Central memory CD8-positive, alpha-beta T cell (primary cell): ENCODE data around the gene NSMCE4A.
"Not testable (repeated sequence)": the region's sequence is repeated elsewhere in the genome, so short reads cannot be mapped to it uniquely, and the experiment has no call there.

Experiments used
- ATAC-seq: fragments of 150-1000 bp; cut with Tn5 transposase; replicated peaks from 2 replicates; pipeline ENCODE4 v1.10.0; 2022; ENCODE audit warnings: mild to moderate bottlenecking, moderate FRiP score, moderate number of reproducible peaks; ENCODE audit not compliant: poor library complexity, severe bottlenecking; ENCODE audit errors: extremely low read depth
- DNase-seq, 2 donors: peaks; one replicate each; pipeline ENCODE4 v3.0.0; 2021; ENCODE audit warnings: low spot score in 2 of 2
- H3K27ac Mint-ChIP-seq: one replicate; pipeline ENCODE4 v1.8.0; 2022; ENCODE audit warnings: low read depth, mild to moderate bottlenecking, moderate library complexity, mixed read lengths
- H3K27me3 Mint-ChIP-seq: one replicate; pipeline ENCODE4 v1.8.0; 2022; ENCODE audit warnings: mixed read lengths
- H3K36me3 Mint-ChIP-seq: one replicate; pipeline ENCODE4 v1.8.0; 2022; ENCODE audit warnings: mild to moderate bottlenecking, moderate library complexity, mixed read lengths; ENCODE audit not compliant: insufficient read depth
- H3K4me1 Mint-ChIP-seq: one replicate; pipeline ENCODE4 v1.8.0; 2022; ENCODE audit warnings: mixed read lengths
- H3K4me3 Mint-ChIP-seq: one replicate; pipeline ENCODE4 v1.8.0; 2022; ENCODE audit warnings: mild to moderate bottlenecking, moderate library complexity, mixed read lengths
- H3K9me3 Mint-ChIP-seq: one replicate; pipeline ENCODE4 v1.8.0; 2022; ENCODE audit warnings: mixed read lengths

NSMCE4A gene

GRCh38 chr10:121974535-121975294 lies at the start of gene NSMCE4A:
TSS of gene NSMCE4A (minus strand) at chr10:121975217. CDS start at chr10:121975165, 52 bp downstream.
- H3K9me3 Mint-ChIP-seq, result no peaks in the 10 kb centered on the region
- DNase-seq, result peak; percentile 40 to 41
- peaks cover 20% of the 10 kb centered on the region for H3K36me3 Mint-ChIP-seq
- H3K4me1 Mint-ChIP-seq, result peaks cover 28% of the 10 kb centered on the region
- peak; percentile 83 for ATAC-seq
- no peaks in the 10 kb centered on the region for H3K27me3 Mint-ChIP-seq
- H3K27ac Mint-ChIP-seq, result no peak within 1 kb of the TSS
- H3K4me3 Mint-ChIP-seq, result peak within 1 kb of the TSS; percentile 75

GRCh38 chr10:122023257-122023656 lies 48.2 kb upstream of the NSMCE4A start:
- not testable (repeated sequence) for DNase-seq, H3K36me3 Mint-ChIP-seq, H3K27ac Mint-ChIP-seq, H3K4me1 Mint-ChIP-seq, ATAC-seq, H3K27me3 Mint-ChIP-seq, H3K4me3 Mint-ChIP-seq, H3K9me3 Mint-ChIP-seq

- Mint-ChIP-seq H3K27ac (no peak overlapping the region), H3K27me3 (no peaks in the 10 kb centered on the region), H3K9me3 (no peaks in the 10 kb centered on the region), H3K36me3 (no peaks in the 10 kb centered on the region), H3K4me3 (no peak overlapping the region), H3K4me1 (no peaks in the 10 kb centered on the region)
- ATAC-seq, result no peak
- DNase-seq, result no peak
These were observed 47.3 kb upstream of the NSMCE4A start for GRCh38 chr10:122022276-122022675.

- Mint-ChIP-seq H3K27ac (no peak overlapping the region), H3K4me3 (no peak overlapping the region), H3K9me3 (no peaks in the 10 kb centered on the region), H3K36me3 (no peaks in the 10 kb centered on the region), H3K27me3 (no peaks in the 10 kb centered on the region), H3K4me1 (no peaks in the 10 kb centered on the region)
- no peak for ATAC-seq
- DNase-seq, result no peak
These were observed 46.8 kb upstream of the NSMCE4A start for GRCh38 chr10:122021828-122022227.

GRCh38 chr10:122021379-122021778 lies 46.4 kb upstream of the NSMCE4A start:
- Mint-ChIP-seq H3K36me3 (no peaks in the 10 kb centered on the region), H3K27me3 (no peaks in the 10 kb centered on the region), H3K9me3 (no peaks in the 10 kb centered on the region), H3K4me1 (no peaks in the 10 kb centered on the region), H3K27ac (no peak overlapping the region), H3K4me3 (no peak overlapping the region)
- ATAC-seq, result no peak
- DNase-seq, result no peak

- DNase-seq, result no peak
- H3K36me3 Mint-ChIP-seq, result no peaks in the 10 kb centered on the region
- H3K9me3 Mint-ChIP-seq, result no peaks in the 10 kb centered on the region
- H3K27me3 Mint-ChIP-seq, result no peaks in the 10 kb centered on the region
- no peaks in the 10 kb centered on the region for H3K4me1 Mint-ChIP-seq
- no peak overlapping the region for H3K4me3 Mint-ChIP-seq
- no peak overlapping the region for H3K27ac Mint-ChIP-seq
- no peak for ATAC-seq
These were observed 45.2 kb upstream of the NSMCE4A start for GRCh38 chr10:122020226-122020625.

GRCh38 chr10:122019414-122019975 lies 44.5 kb upstream of the NSMCE4A start:
- Mint-ChIP-seq H3K27ac (no peak overlapping the region), H3K27me3 (peaks cover 5% of the 10 kb centered on the region), H3K36me3 (no peaks in the 10 kb centered on the region), H3K9me3 (no peaks in the 10 kb centered on the region), H3K4me3 (no peak overlapping the region), H3K4me1 (no peaks in the 10 kb centered on the region)
- DNase-seq (no peak), ATAC-seq (no peak)

- H3K27ac Mint-ChIP-seq, result no peak overlapping the region
- H3K36me3 Mint-ChIP-seq, result no peaks in the 10 kb centered on the region
- no peaks in the 10 kb centered on the region for H3K4me1 Mint-ChIP-seq
- H3K27me3 Mint-ChIP-seq, result peaks cover 9% of the 10 kb centered on the region
- ATAC-seq (no peak), DNase-seq (no peak)
- no peak overlapping the region for H3K4me3 Mint-ChIP-seq
- no peaks in the 10 kb centered on the region for H3K9me3 Mint-ChIP-seq
These were observed 44.0 kb upstream of the NSMCE4A start for GRCh38 chr10:122018951-122019413.

GRCh38 chr10:122018491-122018890 lies 43.5 kb upstream of the NSMCE4A start:
- H3K9me3 Mint-ChIP-seq, result no peaks in the 10 kb centered on the region
- no peak for DNase-seq
- peaks cover 9% of the 10 kb centered on the region for H3K27me3 Mint-ChIP-seq
- ATAC-seq, result no peak
- H3K36me3 Mint-ChIP-seq, result no peaks in the 10 kb centered on the region
- no peak overlapping the region for H3K4me3 Mint-ChIP-seq
- H3K4me1 Mint-ChIP-seq, result no peaks in the 10 kb centered on the region
- H3K27ac Mint-ChIP-seq, result no peak overlapping the region

- H3K27me3 Mint-ChIP-seq, result peaks cover 12% of the 10 kb centered on the region
- H3K9me3 Mint-ChIP-seq, H3K36me3 Mint-ChIP-seq, ATAC-seq, DNase-seq, H3K4me1 Mint-ChIP-seq, H3K4me3 Mint-ChIP-seq, H3K27ac Mint-ChIP-seq: not testable (repeated sequence)
These were observed 42.9 kb upstream of the NSMCE4A start for GRCh38 chr10:122017926-122018325.

- Mint-ChIP-seq H3K27me3 (peaks cover 39% of the 10 kb centered on the region), H3K27ac (no peak overlapping the region), H3K36me3 (no peaks in the 10 kb centered on the region), H3K9me3 (no peaks in the 10 kb centered on the region), H3K4me1 (no peaks in the 10 kb centered on the region), H3K4me3 (no peak overlapping the region)
- ATAC-seq, result no peak
- no peak for DNase-seq
These were observed 39.7 kb upstream of the NSMCE4A start for GRCh38 chr10:122014652-122015248.

GRCh38 chr10:122013311-122013780 lies 38.3 kb upstream of the NSMCE4A start:
- peaks cover 39% of the 10 kb centered on the region for H3K27me3 Mint-ChIP-seq
- ATAC-seq (no peak), DNase-seq (no peak)
- no peaks in the 10 kb centered on the region for H3K9me3 Mint-ChIP-seq
- H3K4me1 Mint-ChIP-seq, result no peaks in the 10 kb centered on the region
- no peaks in the 10 kb centered on the region for H3K36me3 Mint-ChIP-seq
- H3K27ac Mint-ChIP-seq, result no peak overlapping the region
- no peak overlapping the region for H3K4me3 Mint-ChIP-seq

GRCh38 chr10:122012731-122013130 lies 37.7 kb upstream of the NSMCE4A start:
- H3K27me3 Mint-ChIP-seq, result peaks cover 42% of the 10 kb centered on the region
- ATAC-seq (no peak), DNase-seq (no peak)
- H3K4me1 Mint-ChIP-seq, result no peaks in the 10 kb centered on the region
- H3K27ac Mint-ChIP-seq, result no peak overlapping the region
- H3K36me3 Mint-ChIP-seq, result no peaks in the 10 kb centered on the region
- no peak overlapping the region for H3K4me3 Mint-ChIP-seq
- no peaks in the 10 kb centered on the region for H3K9me3 Mint-ChIP-seq
